ENCODE results near the gene KRTAP10-8.
"Not testable (repeated sequence)": the region's sequence is repeated elsewhere in the genome, so short reads cannot be mapped to it uniquely, and the experiment has no call there.

KRTAP10-8 gene

DNA sequence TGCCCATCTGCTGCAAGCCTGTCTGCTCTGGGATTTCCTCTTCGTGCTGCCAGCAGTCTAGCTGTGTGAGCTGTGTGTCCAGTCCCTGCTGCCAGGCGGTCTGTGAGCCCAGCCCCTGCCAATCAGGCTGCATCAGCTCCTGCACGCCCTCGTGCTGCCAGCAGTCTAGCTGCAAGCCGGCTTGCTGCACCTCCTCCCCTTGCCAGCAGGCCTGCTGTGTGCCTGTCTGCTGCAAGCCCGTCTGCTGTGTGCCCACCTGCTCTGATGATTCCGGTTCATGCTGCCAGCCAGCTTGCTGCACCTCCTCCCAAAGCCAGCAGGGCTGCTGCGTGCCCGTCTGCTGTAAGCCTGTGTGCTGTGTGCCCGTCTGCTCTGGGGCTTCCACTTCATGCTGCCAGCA, 10.8 kb upstream of the KRTAP10-8 start:
- H3K27ac Mint-ChIP-seq; H3K36me3 Mint-ChIP-seq (ENCODE audit: low read depth); H3K4me3 Mint-ChIP-seq; H3K4me1 Mint-ChIP-seq (ENCODE audit: low read depth); H3K9me3 Mint-ChIP-seq: not testable (repeated sequence)
- H3K27me3 Mint-ChIP-seq: peaks cover 11% of the 10 kb centered on the region

DNA sequence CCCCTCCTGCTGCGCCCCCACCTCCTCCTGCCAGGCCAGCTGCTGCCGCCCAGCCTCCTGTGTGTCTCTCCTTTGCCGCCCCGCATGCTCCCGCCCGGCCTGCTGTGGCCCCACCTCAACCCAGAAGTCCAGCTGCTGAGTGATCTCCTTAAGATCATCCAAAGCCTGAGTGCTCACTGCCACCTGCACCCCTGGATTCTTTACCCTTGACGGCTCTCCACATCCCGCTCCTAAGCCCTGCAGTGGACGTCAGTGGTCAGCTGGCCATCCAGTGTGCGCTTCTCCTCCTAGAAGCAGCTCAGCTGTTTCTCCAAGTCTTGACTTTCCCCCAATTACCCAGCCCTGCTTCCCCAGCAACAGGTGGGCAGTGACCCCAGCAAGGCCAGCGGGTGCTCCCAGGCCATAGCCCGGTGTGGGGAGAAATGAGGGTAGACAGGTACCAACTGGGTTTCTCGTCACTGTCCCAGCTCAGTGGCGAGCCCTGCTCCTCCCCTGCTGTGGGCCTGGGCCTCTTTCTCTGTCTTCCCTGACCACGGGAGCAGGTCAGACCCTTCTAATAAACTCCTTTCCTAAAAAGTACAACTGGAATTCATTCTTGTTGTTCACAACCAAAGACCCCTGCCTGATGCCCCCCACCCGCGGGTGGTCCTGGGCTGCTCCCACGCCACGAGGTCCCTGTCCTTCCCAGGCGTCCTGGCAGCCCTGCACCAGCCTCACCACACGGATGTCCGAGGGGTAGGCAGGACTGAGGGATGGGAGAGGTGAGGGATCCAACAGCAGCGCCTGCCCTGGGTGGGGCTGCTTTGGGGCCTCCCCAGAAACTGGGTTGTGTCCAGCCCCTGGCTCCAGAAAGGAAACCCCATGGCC, 10.1 kb upstream of the KRTAP10-8 start:
- H3K27ac Mint-ChIP-seq: no peak overlapping the region
- no peak overlapping the region for H3K4me3 Mint-ChIP-seq
- H3K4me1 Mint-ChIP-seq (ENCODE audit: low read depth): no peaks in the 10 kb centered on the region
- H3K27me3 Mint-ChIP-seq: peaks cover 11% of the 10 kb centered on the region
- peaks cover 6% of the 10 kb centered on the region for H3K9me3 Mint-ChIP-seq
- no peaks in the 10 kb centered on the region for H3K36me3 Mint-ChIP-seq (ENCODE audit: low read depth)

DNA sequence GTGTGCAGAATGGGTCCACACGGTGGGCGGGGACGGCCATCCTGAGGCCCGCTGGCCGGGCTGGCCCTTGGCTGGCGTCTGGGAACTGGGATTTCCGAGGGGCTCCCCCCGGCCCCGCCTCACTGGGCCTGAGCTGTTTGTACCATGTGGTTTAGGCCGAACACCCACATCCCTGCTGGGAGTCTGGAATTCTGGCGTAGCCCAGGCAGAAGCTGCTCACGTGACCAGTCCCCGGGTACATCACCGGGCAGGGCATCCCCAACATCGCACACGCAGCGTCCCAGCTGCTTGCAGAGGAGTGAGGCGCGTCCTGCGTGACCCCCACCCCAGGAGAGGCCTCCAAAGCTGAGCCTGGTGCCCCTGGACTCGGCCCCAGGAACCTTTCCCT, 9.4 kb upstream of the KRTAP10-8 start:
- Mint-ChIP-seq H3K9me3 (peaks cover 7% of the 10 kb centered on the region), H3K36me3 (ENCODE audit: low read depth) (no peaks in the 10 kb centered on the region), H3K27ac (no peak overlapping the region), H3K27me3 (peaks cover 11% of the 10 kb centered on the region), H3K4me1 (ENCODE audit: low read depth) (no peaks in the 10 kb centered on the region), H3K4me3 (no peak overlapping the region)

DNA sequence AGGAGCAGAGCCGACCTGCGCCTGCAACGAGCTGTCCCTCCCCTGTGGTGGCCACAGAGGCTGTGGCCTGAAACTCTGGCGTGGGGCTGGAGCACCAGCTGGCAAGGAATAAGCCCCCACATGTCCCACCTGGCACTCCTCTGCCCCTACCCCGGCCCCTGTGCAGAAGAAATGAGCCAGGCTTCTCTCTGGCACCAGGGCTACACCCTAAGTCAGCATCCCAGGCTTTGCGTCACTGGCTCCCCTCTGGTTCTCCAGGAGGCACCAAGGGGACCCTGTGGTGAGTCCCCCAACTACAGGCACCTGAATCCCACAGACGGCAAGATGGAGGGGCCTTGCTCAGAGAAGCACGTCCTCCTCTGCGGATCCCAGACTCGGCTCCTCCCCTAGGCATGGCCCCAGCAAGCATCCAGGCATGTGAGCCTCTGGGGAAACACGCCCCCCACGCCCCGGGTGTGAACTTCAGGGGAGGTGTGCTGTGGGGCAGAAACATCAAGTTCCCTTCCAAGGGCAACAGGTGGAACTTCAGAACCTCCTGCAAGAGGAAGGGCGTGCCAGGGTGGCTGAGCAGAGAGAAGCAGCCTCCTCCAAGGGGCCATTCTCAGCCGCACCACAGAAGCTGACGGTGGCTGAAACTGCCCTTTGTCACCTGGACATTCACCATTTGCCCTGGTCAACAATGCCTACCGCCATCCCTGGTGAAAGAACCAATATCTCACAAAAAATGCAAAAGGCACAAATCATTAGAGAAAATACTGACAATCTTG, 8.6 kb upstream of the KRTAP10-8 start:
- peaks cover 11% of the 10 kb centered on the region for H3K9me3 Mint-ChIP-seq
- H3K27ac Mint-ChIP-seq: no peak overlapping the region
- H3K27me3 Mint-ChIP-seq: peaks cover 11% of the 10 kb centered on the region
- H3K36me3 Mint-ChIP-seq (ENCODE audit: low read depth): no peaks in the 10 kb centered on the region
- H3K4me1 Mint-ChIP-seq (ENCODE audit: low read depth): no peaks in the 10 kb centered on the region
- H3K4me3 Mint-ChIP-seq: no peak overlapping the region

DNA sequence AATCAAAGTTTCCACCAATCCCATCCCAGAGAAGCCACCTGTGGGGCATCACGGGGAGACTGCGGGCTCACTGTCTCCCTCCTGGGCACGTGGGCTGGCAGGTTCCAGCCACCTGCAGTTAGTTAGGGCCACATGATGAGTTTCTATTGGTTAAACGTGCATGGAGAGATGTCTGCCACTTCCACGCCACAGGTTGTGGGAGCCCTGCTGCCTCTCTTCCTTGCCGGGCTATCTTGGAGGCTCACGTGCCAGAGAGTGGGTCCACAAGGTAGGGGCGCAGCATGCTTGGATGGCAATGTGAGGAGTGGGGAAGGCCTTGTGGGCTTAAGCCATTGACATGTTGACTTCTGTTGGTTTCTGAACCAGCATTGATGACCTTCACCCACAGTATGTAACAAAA, 8.0 kb upstream of the KRTAP10-8 start:
- Mint-ChIP-seq H3K4me3 (no peak overlapping the region), H3K27me3 (peaks cover 6% of the 10 kb centered on the region), H3K27ac (no peak overlapping the region), H3K4me1 (ENCODE audit: low read depth) (no peaks in the 10 kb centered on the region), H3K36me3 (ENCODE audit: low read depth) (no peaks in the 10 kb centered on the region), H3K9me3 (peaks cover 8% of the 10 kb centered on the region)

DNA sequence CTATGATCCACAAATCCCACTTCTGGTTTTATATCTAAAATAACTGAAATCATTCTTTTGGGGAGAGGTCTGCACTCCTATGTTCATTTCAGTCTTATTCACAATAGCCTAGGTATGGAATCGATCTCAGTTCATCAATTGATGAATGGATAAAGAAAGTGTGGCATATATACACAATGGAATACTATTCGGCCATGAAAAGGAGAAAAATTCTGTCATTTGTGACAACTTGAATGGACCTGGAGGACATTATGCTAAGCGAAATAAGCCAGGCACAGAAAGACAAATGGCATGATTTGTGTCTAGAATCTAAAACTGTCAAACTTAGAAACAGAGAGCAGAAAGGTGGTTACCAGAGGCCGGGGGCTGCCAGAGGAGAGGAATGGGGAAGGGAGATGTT, 5.4 kb upstream of the KRTAP10-8 start:
- no peak overlapping the region for H3K4me3 Mint-ChIP-seq
- H3K36me3 Mint-ChIP-seq (ENCODE audit: low read depth): peaks cover 6% of the 10 kb centered on the region
- H3K9me3 Mint-ChIP-seq: peaks cover 27% of the 10 kb centered on the region
- peaks cover 6% of the 10 kb centered on the region for H3K27me3 Mint-ChIP-seq
- no peaks in the 10 kb centered on the region for H3K4me1 Mint-ChIP-seq (ENCODE audit: low read depth)
- H3K27ac Mint-ChIP-seq: no peak overlapping the region

DNA sequence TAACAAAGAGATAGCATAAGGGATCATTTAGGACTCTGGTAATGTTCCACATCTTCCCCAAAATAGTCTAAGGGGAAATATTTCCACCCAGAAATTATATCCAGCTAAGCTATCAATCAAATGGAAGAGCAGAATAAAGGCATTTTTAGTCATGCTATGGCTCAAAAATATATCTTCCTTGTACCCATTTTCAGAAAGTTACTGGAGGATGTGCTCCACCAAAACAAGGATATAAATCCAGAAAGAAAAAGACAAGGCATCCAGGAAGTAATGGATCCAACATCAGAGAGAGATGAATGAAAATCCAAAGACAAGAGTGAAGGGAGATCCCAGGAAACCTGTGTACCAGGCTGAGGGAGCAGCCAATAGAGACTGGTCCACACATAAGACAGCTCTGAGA, 2.7 kb upstream of the KRTAP10-8 start:
- H3K36me3 Mint-ChIP-seq (ENCODE audit: low read depth): peaks cover 6% of the 10 kb centered on the region
- H3K4me1 Mint-ChIP-seq (ENCODE audit: low read depth): no peaks in the 10 kb centered on the region
- no peak overlapping the region for H3K27ac Mint-ChIP-seq
- H3K9me3 Mint-ChIP-seq: peaks cover 29% of the 10 kb centered on the region
- H3K4me3 Mint-ChIP-seq: no peak overlapping the region
- H3K27me3 Mint-ChIP-seq: peaks cover 6% of the 10 kb centered on the region

DNA sequence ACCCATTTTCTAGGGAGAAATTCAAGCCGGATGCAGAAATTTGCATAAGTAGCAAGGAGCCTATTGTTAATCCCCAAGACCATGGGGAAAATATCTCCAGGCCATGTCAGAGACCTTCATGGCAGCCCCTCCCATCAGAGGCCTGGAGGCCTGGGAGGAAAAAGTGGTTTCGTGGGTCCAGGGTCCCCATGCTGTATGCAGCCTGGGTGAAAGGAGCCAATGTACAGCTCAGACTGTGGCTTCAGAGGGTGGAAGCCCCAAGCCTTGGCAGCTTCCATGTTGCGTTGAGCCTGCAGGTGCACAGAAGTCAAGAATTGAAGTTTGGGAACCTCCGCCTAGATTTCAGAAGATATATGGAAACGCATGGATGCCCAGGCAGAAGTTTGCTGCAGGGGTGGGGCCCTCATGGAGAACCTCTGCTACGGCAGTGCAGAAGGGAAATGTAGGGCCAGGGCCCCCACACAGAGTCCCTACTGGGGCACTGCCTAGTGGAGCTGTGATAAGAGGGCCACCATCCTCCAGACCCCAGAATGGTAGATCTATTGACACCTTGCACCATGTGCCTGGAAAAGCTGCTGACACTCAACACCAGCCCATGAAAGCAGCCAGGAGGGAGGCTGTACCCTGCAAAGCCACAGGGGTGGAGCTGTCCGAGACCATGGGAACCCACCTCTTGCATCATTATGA, 1.6 kb upstream of the KRTAP10-8 start:
- H3K27me3 Mint-ChIP-seq; H3K4me1 Mint-ChIP-seq (ENCODE audit: low read depth); H3K27ac Mint-ChIP-seq; H3K36me3 Mint-ChIP-seq (ENCODE audit: low read depth); H3K4me3 Mint-ChIP-seq: not testable (repeated sequence)
- H3K9me3 Mint-ChIP-seq: peaks cover 29% of the 10 kb centered on the region

DNA sequence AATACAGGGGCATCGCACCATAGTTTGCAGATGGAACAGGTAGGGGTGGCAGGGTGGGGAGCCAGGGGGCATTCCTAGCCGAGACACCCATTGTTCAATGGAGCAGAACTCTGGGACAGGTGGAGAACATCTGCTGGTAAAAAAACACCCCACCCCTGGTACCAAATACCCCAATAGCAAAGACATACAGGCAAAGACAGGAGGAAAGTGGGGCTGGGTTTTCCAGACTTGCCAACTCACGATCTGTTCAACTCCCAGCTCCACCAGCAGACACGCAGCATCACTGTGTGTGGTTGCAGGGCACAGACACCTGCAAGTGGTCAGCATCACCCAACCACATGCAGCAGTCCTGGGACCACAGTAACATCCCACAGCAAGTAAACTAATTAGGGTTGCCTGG, 328 bp upstream of the KRTAP10-8 start:
- Mint-ChIP-seq H3K36me3 (ENCODE audit: low read depth) (peaks cover 6% of the 10 kb centered on the region), H3K4me1 (ENCODE audit: low read depth) (peaks cover 7% of the 10 kb centered on the region), H3K9me3 (peaks cover 29% of the 10 kb centered on the region), H3K4me3 (no peak overlapping the region), H3K27me3 (no peaks in the 10 kb centered on the region), H3K27ac (no peak overlapping the region)

DNA sequence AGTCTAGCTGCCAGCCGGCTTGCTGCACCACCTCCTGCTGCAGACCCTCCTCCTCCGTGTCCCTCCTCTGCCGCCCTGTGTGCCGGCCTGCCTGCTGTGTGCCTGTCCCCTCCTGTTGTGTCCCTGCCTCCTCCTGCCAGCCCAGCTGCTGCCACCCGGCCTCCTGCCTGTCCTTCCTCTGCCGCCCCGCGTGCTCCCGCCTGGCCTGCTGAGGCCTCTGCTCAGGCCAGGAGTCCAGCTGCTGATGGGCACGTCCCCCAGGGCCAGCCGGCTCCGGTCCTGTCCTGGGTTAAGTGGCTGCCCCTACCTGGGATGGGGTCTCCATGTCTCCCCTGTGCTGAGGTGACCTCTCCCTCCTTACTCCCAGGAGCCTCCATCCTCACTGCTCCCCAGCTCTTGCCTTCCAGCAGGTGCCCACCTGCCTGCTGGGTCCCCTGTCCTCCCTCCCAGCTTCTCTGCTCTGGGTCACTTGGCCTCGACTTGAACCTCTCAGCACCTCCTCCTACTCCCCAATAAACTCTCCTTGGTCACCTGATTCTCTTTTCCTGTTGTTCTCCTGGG, 870 bp downstream of the KRTAP10-8 start:
- Mint-ChIP-seq H3K36me3 (ENCODE audit: low read depth) (peaks cover 6% of the 10 kb centered on the region), H3K4me1 (ENCODE audit: low read depth) (peaks cover 17% of the 10 kb centered on the region), H3K27ac (no peak overlapping the region), H3K27me3 (no peaks in the 10 kb centered on the region), H3K9me3 (peaks cover 25% of the 10 kb centered on the region), H3K4me3 (no peak overlapping the region)

DNA sequence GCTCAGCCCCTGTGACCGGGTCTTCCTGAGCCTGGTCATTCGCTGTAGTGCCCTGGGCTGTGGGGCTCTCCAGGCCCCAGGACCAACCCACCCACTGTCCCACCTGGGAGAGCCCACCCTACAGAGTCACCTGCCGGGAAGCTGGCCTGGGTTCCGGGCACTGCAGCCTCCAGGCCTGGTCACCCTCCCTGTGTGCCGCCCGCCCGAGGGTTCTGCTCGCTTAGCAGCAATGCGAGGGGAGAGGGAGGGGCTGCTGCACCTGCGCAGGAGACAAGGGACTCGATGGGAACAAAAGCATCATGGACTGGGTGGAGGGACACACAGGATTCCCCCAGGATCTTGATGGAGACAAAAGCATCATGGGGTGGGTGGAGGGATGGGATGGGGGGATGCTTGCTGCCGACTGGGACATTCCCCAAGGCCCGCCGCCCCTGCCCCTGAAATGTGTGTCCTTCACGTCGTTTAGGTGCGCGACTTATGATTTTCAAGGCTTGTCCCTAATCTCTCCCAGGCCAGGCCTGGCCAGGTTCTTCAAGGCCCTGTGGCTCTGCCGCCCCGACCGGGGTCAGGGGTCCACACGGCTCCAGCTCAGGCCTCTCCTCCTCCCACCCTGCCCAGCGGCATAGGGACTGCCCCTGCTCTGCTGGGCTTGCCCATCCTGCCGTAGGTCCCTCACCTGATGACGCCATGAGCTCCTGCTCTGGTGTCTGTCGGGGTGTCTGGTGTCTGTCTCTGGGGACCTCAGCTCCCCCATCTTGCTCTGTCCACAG, 1.7 kb downstream of the KRTAP10-8 start:
- Mint-ChIP-seq H3K9me3 (peaks cover 29% of the 10 kb centered on the region), H3K4me1 (ENCODE audit: low read depth) (peaks cover 25% of the 10 kb centered on the region), H3K27me3 (no peaks in the 10 kb centered on the region), H3K4me3 (no peak overlapping the region), H3K36me3 (ENCODE audit: low read depth) (peaks cover 6% of the 10 kb centered on the region), H3K27ac (no peak overlapping the region)

DNA sequence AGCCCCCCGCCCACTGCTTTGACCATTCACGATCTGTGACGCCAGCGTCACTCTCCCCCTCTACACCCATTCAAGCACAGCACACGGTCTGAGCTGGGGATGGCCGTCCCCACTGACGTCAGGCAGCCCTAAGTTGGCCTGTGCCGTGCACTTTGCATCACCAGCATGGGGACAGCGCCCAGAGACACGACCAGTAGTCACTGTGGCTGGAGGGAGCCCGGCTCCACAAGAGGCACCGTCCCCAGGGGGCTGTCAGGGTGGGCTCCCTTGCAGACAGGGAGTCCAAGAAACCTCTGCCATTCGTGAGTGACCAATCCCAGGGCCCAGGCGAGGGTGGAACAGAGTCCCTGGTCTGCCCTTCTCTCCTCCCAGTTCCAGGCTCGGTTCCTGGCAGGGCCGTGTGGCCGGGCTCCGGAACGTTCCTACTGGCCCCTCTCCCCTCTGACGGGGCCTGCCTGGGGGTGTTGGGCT, 2.3 kb downstream of the KRTAP10-8 start:
- Mint-ChIP-seq H3K36me3 (ENCODE audit: low read depth) (peaks cover 9% of the 10 kb centered on the region), H3K4me1 (ENCODE audit: low read depth) (peaks cover 31% of the 10 kb centered on the region), H3K4me3 (no peak overlapping the region), H3K27me3 (no peaks in the 10 kb centered on the region), H3K27ac (no peak overlapping the region), H3K9me3 (peaks cover 28% of the 10 kb centered on the region)

DNA sequence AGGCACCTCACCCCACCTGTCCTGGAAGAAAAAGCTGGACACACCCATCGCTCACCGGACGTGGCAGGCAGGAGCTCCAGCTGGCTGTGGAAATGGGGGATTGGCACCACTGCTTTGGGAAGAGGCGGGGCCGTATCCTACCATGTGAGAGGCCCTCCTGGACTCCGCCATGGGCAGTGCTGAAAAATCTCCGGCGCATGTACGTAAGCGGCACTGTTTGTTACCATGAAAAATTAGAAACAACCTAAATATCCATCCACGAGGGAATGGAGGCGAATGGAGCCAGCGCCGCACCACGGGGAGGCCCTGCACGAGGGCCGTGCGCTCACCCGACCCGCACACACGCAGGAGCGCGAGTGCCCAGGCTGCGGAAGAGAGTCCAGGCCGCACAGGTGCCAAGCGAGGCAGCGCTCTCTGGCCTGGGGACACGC, 3.1 kb downstream of the KRTAP10-8 start:
- Mint-ChIP-seq H3K27me3 (no peaks in the 10 kb centered on the region), H3K4me1 (ENCODE audit: low read depth) (peaks cover 39% of the 10 kb centered on the region), H3K4me3 (no peak overlapping the region), H3K9me3 (peaks cover 27% of the 10 kb centered on the region), H3K27ac (no peak overlapping the region), H3K36me3 (ENCODE audit: low read depth) (peaks cover 11% of the 10 kb centered on the region)

DNA sequence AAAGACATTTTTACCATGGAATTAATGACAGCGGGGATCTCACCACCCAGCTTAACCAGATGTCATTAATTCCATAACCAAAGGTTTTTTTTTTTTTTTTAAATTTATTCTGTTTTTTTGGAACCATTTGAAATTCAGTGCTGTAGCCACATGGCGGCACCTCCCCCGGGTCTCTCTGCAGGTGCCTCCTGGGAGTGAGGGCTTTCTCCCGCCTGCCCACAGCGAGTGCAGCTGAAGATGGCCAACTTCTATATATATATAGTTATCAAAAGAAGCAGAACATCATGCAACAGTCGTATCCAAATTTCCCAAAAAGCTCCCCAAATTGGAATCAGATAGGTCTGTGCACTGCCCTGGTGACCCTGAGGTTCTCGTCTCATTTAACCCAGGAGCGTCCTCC, 3.6 kb downstream of the KRTAP10-8 start:
- H3K4me3 Mint-ChIP-seq: no peak overlapping the region
- peaks cover 15% of the 10 kb centered on the region for H3K36me3 Mint-ChIP-seq (ENCODE audit: low read depth)
- H3K27ac Mint-ChIP-seq: no peak overlapping the region
- peaks cover 42% of the 10 kb centered on the region for H3K4me1 Mint-ChIP-seq (ENCODE audit: low read depth)
- H3K27me3 Mint-ChIP-seq: no peaks in the 10 kb centered on the region
- peaks cover 31% of the 10 kb centered on the region for H3K9me3 Mint-ChIP-seq
